Vagina (tissue), 2 donors: ENCODE measurements around the gene TTC3.

ENCODE experiments used
- CTCF ChIP-seq, 3 experiments: fragments of 450-650 bp in 2 of 3; fragments of 200-600 bp in 1 of 3; sonication (generic) in 1 of 3; IDR thresholded peaks; one replicate each; pipeline ENCODE4 v1.5.1; 2017 to 2019; ENCODE audit warnings: antibody characterized with exemption in 3 of 3, mild to moderate bottlenecking in 2 of 3, moderate library complexity in 2 of 3
- POLR2A ChIP-seq, 2 donors: fragments of 450-650 bp; IDR thresholded peaks; one replicate each; pipeline ENCODE4 v1.6.1; 2017; ENCODE audit warnings: antibody characterized with exemption in 2 of 2, mild to moderate bottlenecking in 2 of 2, moderate library complexity in 2 of 2
- POLR2AphosphoS5 ChIP-seq, 2 donors: sonication (generic); formaldehyde crosslinking; IDR thresholded peaks; one replicate each; pipeline ENCODE4 v1.9.0; 2017; ENCODE audit warnings: antibody characterized with exemption in 2 of 2, mild to moderate bottlenecking in 2 of 2, low read depth in 1 of 2; ENCODE audit not compliant: insufficient read depth in 1 of 2

GRCh38 chr21:37044643-37045042, 28.4 kb upstream of the TTC3 start:
- TF ChIP-seq POLR2A (IDR thresholded peaks at IDR 0.05) (no peak), CTCF (IDR thresholded peaks at IDR 0.05) (no peak), POLR2AphosphoS5 (IDR thresholded peaks at IDR 0.05; ENCODE audit: insufficient read depth in 1 of 2, low read depth in 1 of 2) (no peak)
